ENCODE data around the gene BCL2L12.

BCL2L12 gene

DNA sequence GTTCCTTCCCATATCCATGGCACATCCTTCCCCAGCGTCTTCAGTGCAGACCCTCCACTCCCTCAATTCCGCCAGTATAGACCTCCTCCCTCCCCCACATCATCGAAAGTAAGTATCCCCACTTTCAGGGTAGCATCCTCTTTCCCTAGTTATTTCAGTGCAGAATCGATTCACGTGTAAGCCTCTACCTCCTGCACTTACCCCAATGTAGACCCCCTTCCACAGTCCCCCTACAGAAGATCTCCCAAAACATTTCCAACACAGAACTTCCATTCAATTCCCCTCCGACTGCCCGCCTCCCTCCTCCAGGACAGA, 740 bp upstream of the BCL2L12 start:
- Histone ChIP-seq H3K27ac (peak overlapping the region; percentile 23), H3K36me3 (replicated peaks) (peaks cover 29% of the 10 kb centered on the region), H3K4me3 (ENCODE audit: low read depth, low read length) (peak overlapping the region; percentile 92), H3K27me3 (replicated peaks) (no peaks in the 10 kb centered on the region)
- in situ Hi-C loops (cut with HindIII; ENCODE audit: low pct_ligation_motif_present, low sequenced_read_pairs): no loop called here
- TF ChIP-seq, protein P1, sequence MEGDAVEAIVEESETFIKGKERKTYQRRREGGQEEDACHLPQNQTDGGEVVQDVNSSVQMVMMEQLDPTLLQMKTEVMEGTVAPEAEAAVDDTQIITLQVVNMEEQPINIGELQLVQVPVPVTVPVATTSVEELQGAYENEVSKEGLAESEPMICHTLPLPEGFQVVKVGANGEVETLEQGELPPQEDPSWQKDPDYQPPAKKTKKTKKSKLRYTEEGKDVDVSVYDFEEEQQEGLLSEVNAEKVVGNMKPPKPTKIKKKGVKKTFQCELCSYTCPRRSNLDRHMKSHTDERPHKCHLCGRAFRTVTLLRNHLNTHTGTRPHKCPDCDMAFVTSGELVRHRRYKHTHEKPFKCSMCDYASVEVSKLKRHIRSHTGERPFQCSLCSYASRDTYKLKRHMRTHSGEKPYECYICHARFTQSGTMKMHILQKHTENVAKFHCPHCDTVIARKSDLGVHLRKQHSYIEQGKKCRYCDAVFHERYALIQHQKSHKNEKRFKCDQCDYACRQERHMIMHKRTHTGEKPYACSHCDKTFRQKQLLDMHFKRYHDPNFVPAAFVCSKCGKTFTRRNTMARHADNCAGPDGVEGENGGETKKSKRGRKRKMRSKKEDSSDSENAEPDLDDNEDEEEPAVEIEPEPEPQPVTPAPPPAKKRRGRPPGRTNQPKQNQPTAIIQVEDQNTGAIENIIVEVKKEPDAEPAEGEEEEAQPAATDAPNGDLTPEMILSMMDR (IDR thresholded peaks at IDR 0.05; ENCODE audit: low read depth, low read length, missing control alignments): no peak
- no peak for DNase-seq

DNA sequence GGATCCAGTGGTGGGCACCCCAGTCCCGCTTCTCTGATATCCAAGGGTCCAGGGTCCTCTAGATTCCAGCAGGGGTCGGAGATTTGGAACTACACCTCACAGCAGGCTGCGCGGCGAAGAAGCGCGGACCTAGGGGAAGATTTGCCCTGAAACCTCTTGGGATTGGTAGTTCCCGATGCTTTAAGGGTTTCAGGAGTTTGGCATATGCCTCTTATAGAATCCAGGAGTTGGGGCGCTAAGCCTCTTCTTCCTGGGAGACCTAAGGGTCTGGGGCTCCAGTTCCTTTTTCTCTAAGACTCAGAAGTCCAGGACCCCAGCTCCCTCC, 349 bp downstream of the BCL2L12 start:
- Histone ChIP-seq H3K27me3 (replicated peaks) (no peaks in the 10 kb centered on the region), H3K4me3 (ENCODE audit: low read depth, low read length) (peak overlapping the region; percentile 92), H3K27ac (peak overlapping the region; percentile 26), H3K36me3 (replicated peaks) (peaks cover 20% of the 10 kb centered on the region)
- TF ChIP-seq, protein P1 (IDR thresholded peaks at IDR 0.05; ENCODE audit: low read depth, low read length, missing control alignments): peak; percentile 29
- in situ Hi-C loops (cut with HindIII; ENCODE audit: low pct_ligation_motif_present, low sequenced_read_pairs): no loop called here
- no peak for DNase-seq

DNA sequence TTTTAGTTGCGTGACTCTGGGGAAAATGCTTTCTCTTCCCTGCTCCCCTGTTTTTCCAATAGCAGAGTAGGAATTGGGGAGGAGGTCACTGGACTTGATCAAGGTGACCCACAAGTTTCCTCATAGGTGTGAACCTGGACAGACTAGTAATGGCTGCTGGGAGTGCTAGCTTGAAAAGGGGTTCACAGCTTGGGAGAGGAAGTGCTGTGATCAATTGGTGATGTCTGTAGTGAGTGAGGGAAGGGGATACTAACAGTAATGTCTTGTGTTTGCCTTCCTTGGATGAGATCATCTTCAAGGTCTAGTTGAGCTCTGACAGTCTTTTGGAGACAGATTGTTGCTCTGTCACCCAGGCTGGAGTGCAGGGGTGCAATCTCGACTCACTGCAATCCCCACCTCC, 1.7 kb downstream of the BCL2L12 start:
- Histone ChIP-seq H3K36me3 (replicated peaks) (peaks cover 7% of the 10 kb centered on the region), H3K27me3 (replicated peaks) (no peaks in the 10 kb centered on the region), H3K27ac (no peak overlapping the region), H3K4me3 (ENCODE audit: low read depth, low read length) (no peak overlapping the region)
- DNase-seq: no peak
- TF ChIP-seq, protein P1 (IDR thresholded peaks at IDR 0.05; ENCODE audit: low read depth, low read length, missing control alignments): no peak
- in situ Hi-C loops (cut with HindIII; ENCODE audit: low pct_ligation_motif_present, low sequenced_read_pairs): no loop called here

DNA sequence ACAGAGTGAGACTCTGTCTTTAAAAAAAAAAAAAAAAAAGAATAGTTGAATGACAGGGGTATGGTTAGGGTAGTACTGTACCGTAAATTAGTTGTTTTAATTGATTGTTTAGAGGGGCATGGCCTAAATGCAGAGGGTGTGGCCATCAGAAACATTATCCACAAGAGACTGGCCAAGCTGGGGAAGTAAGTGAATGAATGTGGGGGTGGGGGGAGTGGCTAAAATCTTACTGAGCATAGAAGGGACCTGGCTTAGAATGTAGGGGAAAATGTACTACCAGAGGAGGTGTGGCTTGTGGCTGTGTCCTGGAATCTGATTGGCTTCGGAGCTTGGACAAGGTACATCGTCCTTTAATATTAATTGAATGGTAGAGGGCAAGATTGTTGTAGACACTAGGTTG, 3.8 kb downstream of the BCL2L12 start:
- TF ChIP-seq, protein P1 (IDR thresholded peaks at IDR 0.05; ENCODE audit: low read depth, low read length, missing control alignments): no peak
- H3K36me3 ChIP-seq (replicated peaks): no peaks in the 10 kb centered on the region
- no peak for DNase-seq
- in situ Hi-C loops (cut with HindIII; ENCODE audit: low pct_ligation_motif_present, low sequenced_read_pairs): no loop called here
- no peak overlapping the region for H3K27ac ChIP-seq
- H3K4me3 ChIP-seq (ENCODE audit: low read depth, low read length): no peak overlapping the region
- no peaks in the 10 kb centered on the region for H3K27me3 ChIP-seq (replicated peaks)

DNA sequence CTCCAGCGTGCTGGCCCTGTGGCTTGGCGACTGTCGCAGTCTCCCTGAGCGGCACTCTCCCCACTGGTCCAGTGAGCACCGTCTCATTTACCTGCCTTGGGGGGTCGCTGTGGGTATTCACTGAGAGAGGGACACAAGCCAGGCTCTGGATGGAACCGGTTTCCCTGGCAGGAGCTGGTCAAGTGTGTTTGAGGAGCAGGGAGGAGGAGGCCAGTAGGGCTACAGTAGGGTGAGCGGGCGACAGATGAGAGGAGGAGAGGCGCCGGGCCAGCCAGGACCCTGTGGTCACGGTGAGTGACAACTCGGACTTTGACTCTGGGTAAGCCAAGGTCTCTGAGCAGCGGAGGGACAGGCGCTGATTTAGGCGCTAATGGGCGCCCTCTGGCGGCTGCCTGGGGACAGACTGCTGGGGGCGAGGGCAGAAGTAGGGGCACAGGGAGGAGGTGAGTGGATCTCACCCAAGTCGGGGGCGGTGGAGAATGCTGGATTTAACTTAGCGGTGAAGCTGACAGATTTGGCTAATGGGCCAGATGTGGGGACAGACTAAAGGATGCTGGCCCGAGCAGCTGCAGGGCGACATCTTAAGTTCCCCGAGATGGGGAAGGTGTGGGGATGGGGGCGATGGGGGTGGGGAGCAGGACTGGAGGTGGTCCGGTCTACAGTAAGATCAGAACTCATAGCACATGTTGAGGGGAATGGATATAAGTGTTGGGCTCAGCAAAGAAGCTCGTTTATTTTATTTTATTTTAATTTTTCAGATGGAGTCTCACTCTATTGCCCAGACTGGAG, 6.6 kb downstream of the BCL2L12 start:
- H3K27ac ChIP-seq: no peak overlapping the region
- no peaks in the 10 kb centered on the region for H3K27me3 ChIP-seq (replicated peaks)
- H3K36me3 ChIP-seq (replicated peaks): no peaks in the 10 kb centered on the region
- peak; percentile 52 for DNase-seq
- peak overlapping the region; percentile 32 for H3K4me3 ChIP-seq (ENCODE audit: low read depth, low read length)
- TF ChIP-seq, protein P1 (IDR thresholded peaks at IDR 0.05; ENCODE audit: low read depth, low read length, missing control alignments): peak; percentile 98
- in situ Hi-C loops (cut with HindIII; ENCODE audit: low pct_ligation_motif_present, low sequenced_read_pairs): no loop called here

All from brain microvascular endothelial cell (primary cell).